HCT116 (cell line): ENCODE data around the gene FOXO3. TPM values are rescaled to one million over a fixed set of nuclear protein-coding genes. Genes with fewer than 3 reads are reported as not detected.

Experiments
- ATAC-seq: fragments of 200-7000 bp; cut with Tn5 transposase; 2 replicates; pipeline ENCODE4 v1.9.1; 2020; ENCODE audit warnings: mild to moderate bottlenecking, moderate library complexity
- BruUV-seq: library from RNA; stranded (reverse); fragments of 400-500 nt; replicated peaks from 2 replicates; lab custom pipeline; 2021; lab: Mats Ljungman, UMichigan
- CTCF ChIA-PET: fragments of 300-600 bp; sonication (Branson Sonifier 250); formaldehyde crosslinking; loops from one replicate; lab custom pipeline; 2021; ENCODE audit warnings: antibody characterized with exemption; lab: Charles Lee
- POLR2A ChIA-PET: fragments of 300-600, 350-600 bp; sonication (Branson Sonifier 250); formaldehyde crosslinking; loops from one replicate; lab custom pipeline; 2021; ENCODE audit warnings: antibody characterized with exemption; lab: Charles Lee
- RAD21 ChIA-PET, 2 experiments: fragments of 300-600 bp; sonication (Branson Sonifier 250); formaldehyde crosslinking; loops; one replicate each; lab custom pipeline; 2023; ENCODE audit warnings: low total read pairs in 2 of 2; ENCODE audit not compliant: uncharacterized antibody in 2 of 2, unreplicated experiment in 2 of 2, low non-redundant PET in 1 of 2; lab: Charles Lee
- DNase-seq: peaks from one replicate; pipeline ENCODE4 v3.0.0-alpha.2; 2010; ENCODE audit warnings: low read depth, low spot score
- H2AFZ ChIP-seq: fragments of 200-600 bp; shearing (Covaris generic), sonication (generic); 2 replicates; pipeline ENCODE4 v1.6.1; 2017; ENCODE audit warnings: low read depth, mixed run types, mixed read lengths, antibody characterized with exemption, low read length; ENCODE audit not compliant: poor library complexity, severe bottlenecking
- H3K27ac ChIP-seq: 2 replicates; pipeline ENCODE4 v1.5.1; 2012; ENCODE audit warnings: low read depth, low read length
- H3K27me3 ChIP-seq: fragments of 200-600 bp; sonication (generic); 2 replicates; pipeline ENCODE4 v1.6.1; 2016; ENCODE audit warnings: mixed run types, low read length, mixed read lengths; ENCODE audit not compliant: insufficient read depth
- H3K36me3 ChIP-seq, 2 experiments: fragments of 200-500 bp in 1 of 2; fragments of 200-600 bp in 1 of 2; sonication (Bioruptor generic) in 1 of 2; sonication (generic) in 1 of 2; 2 replicates each; pipeline versions ENCODE4 v1.5.1 to v1.6.1; 2014 to 2016; ENCODE audit warnings: low read length in 2 of 2, inconsistent platforms in 1 of 2, mixed read lengths in 1 of 2, mixed run types in 1 of 2; ENCODE audit not compliant: insufficient read depth in 2 of 2, control insufficient read depth in 1 of 2
- H3K4me1 ChIP-seq, 2 experiments: fragments of 200-600 bp in 1 of 2; sonication (generic) in 1 of 2; 2 replicates each; pipeline versions ENCODE4 v1.5.1 to v1.6.1; 2012 to 2017; ENCODE audit warnings: low read length in 2 of 2, inconsistent platforms in 1 of 2, mild to moderate bottlenecking in 1 of 2, mixed read lengths in 1 of 2, mixed run types in 1 of 2, moderate library complexity in 1 of 2; ENCODE audit not compliant: insufficient read depth in 2 of 2, control insufficient read depth in 1 of 2
- H3K4me2 ChIP-seq: fragments of 200-600 bp; sonication (generic); 2 replicates; pipeline ENCODE4 v1.6.1; 2017; ENCODE audit warnings: mixed run types, low read length, mixed read lengths
- H3K4me3 ChIP-seq, 2 experiments: fragments of 200-600 bp in 1 of 2; sonication (generic) in 1 of 2; replicated peaks in 1 of 2; 2 replicates each; pipeline ENCODE4 v1.5.1; 2011 to 2016; ENCODE audit warnings: low read length in 2 of 2, control low read depth in 1 of 2, low read depth in 1 of 2, mild to moderate bottlenecking in 1 of 2, mixed read lengths in 1 of 2, mixed run types in 1 of 2
- H3K79me2 ChIP-seq: fragments of 200-600 bp; sonication (generic); 2 replicates; pipeline ENCODE4 v1.6.1; 2017; ENCODE audit warnings: mild to moderate bottlenecking, mixed run types, low read length, moderate library complexity, mixed read lengths; ENCODE audit not compliant: insufficient read depth
- H3K9ac ChIP-seq: fragments of 200-600 bp; sonication (generic); 2 replicates; pipeline ENCODE4 v1.6.1; 2016; ENCODE audit warnings: low read length, mixed read lengths
- H3K9me2 ChIP-seq: fragments of 200-600 bp; sonication (generic), shearing (Covaris generic); 2 replicates; pipeline ENCODE4 v1.6.1; 2017; ENCODE audit warnings: mixed run types, mild to moderate bottlenecking, moderate library complexity; ENCODE audit not compliant: insufficient read depth
- H3K9me3 ChIP-seq, 2 experiments: fragments of 200-500 bp in 1 of 2; fragments of 200-600 bp in 1 of 2; sonication (Bioruptor generic) in 1 of 2; sonication (generic) in 1 of 2; 2 replicates each; pipeline ENCODE4 v1.6.1; 2014 to 2017; ENCODE audit warnings: low read length in 2 of 2, mixed read lengths in 2 of 2, inconsistent platforms in 1 of 2, low read depth in 1 of 2, mild to moderate bottlenecking in 1 of 2, mixed run types in 1 of 2, moderate library complexity in 1 of 2; ENCODE audit not compliant: control insufficient read depth in 1 of 2, insufficient read depth in 1 of 2
- H4K20me1 ChIP-seq: fragments of 200-600 bp; sonication (generic), shearing (Covaris generic); 2 replicates; pipeline ENCODE4 v1.6.1; 2017; ENCODE audit warnings: mixed run types, mild to moderate bottlenecking, moderate library complexity; ENCODE audit not compliant: insufficient read depth
- EGR1 ChIP-seq: IDR thresholded peaks from 2 replicates; pipeline ENCODE4 v1.6.1; 2012; ENCODE audit warnings: low read depth
- ELF1 ChIP-seq: IDR thresholded peaks from 2 replicates; pipeline ENCODE4 v1.6.1; 2012; ENCODE audit warnings: low read depth, borderline replicate concordance
- EZH2 ChIP-seq: fragments of 200-600 bp; sonication (generic); IDR thresholded peaks from 2 replicates; pipeline ENCODE4 v1.6.1; 2017; ENCODE audit warnings: antibody characterized with exemption, mixed run types
- FOSL1 ChIP-seq: IDR thresholded peaks from 2 replicates; pipeline ENCODE4 v1.6.1; 2012; ENCODE audit warnings: low read depth
- POLR2A ChIP-seq: IDR thresholded peaks from 2 replicates; pipeline ENCODE4 v1.7.0; 2011; ENCODE audit warnings: borderline replicate concordance; ENCODE audit not compliant: insufficient read depth, insufficient read length; ENCODE audit errors: extremely low read depth
- POLR2AphosphoS5 ChIP-seq: IDR thresholded peaks from 2 replicates; pipeline ENCODE4 v1.6.1; 2011; ENCODE audit warnings: mild to moderate bottlenecking, low read depth, low read length, moderate library complexity
- RAD21 ChIP-seq: IDR thresholded peaks from 2 replicates; pipeline ENCODE4 v1.6.1; 2012; ENCODE audit warnings: low read depth, mild to moderate bottlenecking
- REST ChIP-seq: IDR thresholded peaks from 2 replicates; pipeline ENCODE4 v1.6.1; 2012; ENCODE audit warnings: low read depth
- TCF7L2 ChIP-seq: IDR thresholded peaks from 2 replicates; pipeline ENCODE4 v1.7.0; 2011; ENCODE audit warnings: borderline replicate concordance, inconsistent platforms; ENCODE audit not compliant: insufficient read depth, insufficient read length; ENCODE audit errors: extremely low read depth
- YY1 ChIP-seq: IDR thresholded peaks from 2 replicates; pipeline ENCODE4 v1.6.1; 2011; ENCODE audit warnings: low read length, low read depth, moderate library complexity, mild to moderate bottlenecking; ENCODE audit not compliant: insufficient replicate concordance; ENCODE audit errors: extremely low read depth
- ZFX ChIP-seq: fragments of 450-650 bp; IDR thresholded peaks from 2 replicates; pipeline ENCODE4 v1.6.1; 2017
- intact Hi-C: fragments of 100-400 bp; cut with micrococcal nuclease; formaldehyde crosslinking; loops from 2 replicates; pipeline ENCODE4 v1.10.0; 2022
- total RNA-seq: library from RNA; stranded (reverse); gene quantifications from one replicate; pipeline ENCODE4 v1.2.1, GENCODE V29; 2021; ENCODE audit not compliant: unreplicated experiment
- TF ChIP-seq, protein P1 (sequence below): IDR thresholded peaks from 2 replicates; pipeline ENCODE4 v1.6.1; 2011; ENCODE audit warnings: mild to moderate bottlenecking, low read length, moderate library complexity; ENCODE audit not compliant: insufficient replicate concordance; ENCODE audit errors: extremely low read depth
- TF ChIP-seq, protein P2 (sequence below), 3 experiments: fragments of 200-600 bp in 1 of 3; sonication (generic) in 1 of 3; IDR thresholded peaks in 2 of 3; conservative IDR thresholded peaks in 1 of 3; 2 replicates each; pipeline ENCODE4 v1.5.1; 2012 to 2017; ENCODE audit warnings: low read depth in 2 of 3, low read length in 2 of 3, antibody characterized with exemption in 1 of 3, borderline replicate concordance in 1 of 3, control low read depth in 1 of 3, mild to moderate bottlenecking in 1 of 3, mixed read lengths in 1 of 3, mixed run types in 1 of 3, moderate library complexity in 1 of 3; ENCODE audit not compliant: insufficient read depth in 1 of 3

FOXO3 gene
- total RNA-seq, 1 experiment from 2014 or later, result 40.0 TPM

- TF ChIP-seq TCF7L2, result no peak
- no peak for TF ChIP-seq YY1
- TF ChIP-seq, all 23 proteins: peak for 0
- Histone ChIP-seq H2AFZ (no peak overlapping the region), H3K9me2 (no peaks in the 10 kb centered on the region), H3K79me2 (peaks cover 79% of the 10 kb centered on the region), H3K36me3 (no peaks in the 10 kb centered on the region), H3K4me1 (no peaks in the 10 kb centered on the region), H3K27me3 (no peaks in the 10 kb centered on the region), H3K4me3 (no peak overlapping the region), H3K4me2 (no peak overlapping the region), H3K27ac (no peak overlapping the region), H4K20me1 (no peaks in the 10 kb centered on the region), H3K9me3 (no peaks in the 10 kb centered on the region), H3K9ac (no peak overlapping the region)
- BruUV-seq, result no TSS peak
- RAD21 ChIA-PET, result no interaction called here
- DNase-seq, result no peak
- intact Hi-C loops, result no loop called here
- ATAC-seq, result no peak
- POLR2A ChIA-PET, result no interaction called here
- CTCF ChIA-PET, result no interaction called here
Measured at GRCh38 chr6:108643184-108643583, 82.5 kb downstream of the FOXO3 start.

DNA sequence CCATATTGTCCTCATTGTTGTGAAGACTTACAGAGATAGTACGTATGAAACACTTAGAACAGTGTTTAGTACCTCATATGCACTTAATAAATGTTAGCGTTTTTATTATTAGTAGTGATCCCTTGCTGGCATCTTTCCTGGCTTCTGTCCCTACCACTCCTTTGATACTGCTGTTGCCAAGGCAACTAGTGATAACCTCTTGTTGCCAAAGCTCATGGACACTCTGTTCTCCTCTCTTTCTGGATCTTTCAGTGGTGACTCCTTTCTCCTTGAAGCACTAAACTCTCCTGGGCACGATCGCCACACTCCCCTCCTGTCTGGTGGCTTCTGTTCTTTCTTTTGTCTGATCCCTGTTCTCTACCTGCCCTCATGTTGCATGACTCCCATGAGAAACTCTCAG, 83.5 kb downstream of the FOXO3 start:
- TF ChIP-seq RAD21 (no peak), EGR1 (no peak), REST (no peak), POLR2A (no peak), EZH2 (no peak), FOSL1 (no peak), ZFX (no peak), POLR2AphosphoS5 (no peak), ELF1 (no peak)
- TF ChIP-seq, protein P1, sequence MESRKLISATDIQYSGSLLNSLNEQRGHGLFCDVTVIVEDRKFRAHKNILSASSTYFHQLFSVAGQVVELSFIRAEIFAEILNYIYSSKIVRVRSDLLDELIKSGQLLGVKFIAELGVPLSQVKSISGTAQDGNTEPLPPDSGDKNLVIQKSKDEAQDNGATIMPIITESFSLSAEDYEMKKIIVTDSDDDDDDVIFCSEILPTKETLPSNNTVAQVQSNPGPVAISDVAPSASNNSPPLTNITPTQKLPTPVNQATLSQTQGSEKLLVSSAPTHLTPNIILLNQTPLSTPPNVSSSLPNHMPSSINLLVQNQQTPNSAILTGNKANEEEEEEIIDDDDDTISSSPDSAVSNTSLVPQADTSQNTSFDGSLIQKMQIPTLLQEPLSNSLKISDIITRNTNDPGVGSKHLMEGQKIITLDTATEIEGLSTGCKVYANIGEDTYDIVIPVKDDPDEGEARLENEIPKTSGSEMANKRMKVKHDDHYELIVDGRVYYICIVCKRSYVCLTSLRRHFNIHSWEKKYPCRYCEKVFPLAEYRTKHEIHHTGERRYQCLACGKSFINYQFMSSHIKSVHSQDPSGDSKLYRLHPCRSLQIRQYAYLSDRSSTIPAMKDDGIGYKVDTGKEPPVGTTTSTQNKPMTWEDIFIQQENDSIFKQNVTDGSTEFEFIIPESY, result no peak
- TF ChIP-seq, protein P2, sequence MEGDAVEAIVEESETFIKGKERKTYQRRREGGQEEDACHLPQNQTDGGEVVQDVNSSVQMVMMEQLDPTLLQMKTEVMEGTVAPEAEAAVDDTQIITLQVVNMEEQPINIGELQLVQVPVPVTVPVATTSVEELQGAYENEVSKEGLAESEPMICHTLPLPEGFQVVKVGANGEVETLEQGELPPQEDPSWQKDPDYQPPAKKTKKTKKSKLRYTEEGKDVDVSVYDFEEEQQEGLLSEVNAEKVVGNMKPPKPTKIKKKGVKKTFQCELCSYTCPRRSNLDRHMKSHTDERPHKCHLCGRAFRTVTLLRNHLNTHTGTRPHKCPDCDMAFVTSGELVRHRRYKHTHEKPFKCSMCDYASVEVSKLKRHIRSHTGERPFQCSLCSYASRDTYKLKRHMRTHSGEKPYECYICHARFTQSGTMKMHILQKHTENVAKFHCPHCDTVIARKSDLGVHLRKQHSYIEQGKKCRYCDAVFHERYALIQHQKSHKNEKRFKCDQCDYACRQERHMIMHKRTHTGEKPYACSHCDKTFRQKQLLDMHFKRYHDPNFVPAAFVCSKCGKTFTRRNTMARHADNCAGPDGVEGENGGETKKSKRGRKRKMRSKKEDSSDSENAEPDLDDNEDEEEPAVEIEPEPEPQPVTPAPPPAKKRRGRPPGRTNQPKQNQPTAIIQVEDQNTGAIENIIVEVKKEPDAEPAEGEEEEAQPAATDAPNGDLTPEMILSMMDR (IDR thresholded peaks at IDR 0.05 in 2 of 3, conservative IDR thresholded peaks at IDR 0.05 in 1 of 3; ENCODE audit: borderline replicate concordance in 1 of 3, insufficient read depth in 1 of 3, low read depth in 2 of 3, low read length in 2 of 3), result no peak
- no peak overlapping the region for H3K9ac ChIP-seq
- H3K36me3 ChIP-seq, result no peaks in the 10 kb centered on the region
- no peaks in the 10 kb centered on the region for H3K9me3 ChIP-seq
- POLR2A ChIA-PET, result no interaction called here
- H3K4me2 ChIP-seq, result no peak overlapping the region
- no peaks in the 10 kb centered on the region for H3K4me1 ChIP-seq
- ATAC-seq (no peak), DNase-seq (no peak)
- no peaks in the 10 kb centered on the region for H4K20me1 ChIP-seq
- no peak overlapping the region for H3K4me3 ChIP-seq
- H3K9me2 ChIP-seq, result no peaks in the 10 kb centered on the region
- H3K79me2 ChIP-seq, result peaks cover 68% of the 10 kb centered on the region
- H2AFZ ChIP-seq, result no peak overlapping the region
- CTCF ChIA-PET, result no interaction called here
- H3K27ac ChIP-seq, result no peak overlapping the region
- no TSS peak for BruUV-seq
- no peaks in the 10 kb centered on the region for H3K27me3 ChIP-seq
- intact Hi-C loops, result no loop called here
- RAD21 ChIA-PET, result no interaction called here
